HL-60 (cell line): ENCODE results near the gene PIAS2.
"Not testable (repeated sequence)": the region's sequence is repeated elsewhere in the genome, so short reads cannot be mapped to it uniquely, and the experiment has no call there.

Experiments
- DNase-seq, 2 experiments: peaks; one replicate each; pipeline ENCODE4 v3.0.0-alpha.2; 2010 to 2020; ENCODE audit warnings: low read depth in 1 of 2, low spot score in 1 of 2
- H3K27ac ChIP-seq: fragments of 250-450 bp; sonication (Bioruptor Pico); replicated peaks from 2 replicates; pipeline ENCODE4 v1.5.1; 2020; ENCODE audit warnings: mild to moderate bottlenecking, moderate library complexity
- H3K27me3 ChIP-seq: fragments of 250-450 bp; sonication (Bioruptor Pico); 2 replicates; pipeline ENCODE4 v1.5.1; 2021; ENCODE audit warnings: mild to moderate bottlenecking, moderate library complexity; ENCODE audit not compliant: insufficient read depth, poor library complexity, severe bottlenecking
- H3K4me3 ChIP-seq: replicated peaks from 2 replicates; pipeline ENCODE4 v1.5.1; 2011; ENCODE audit warnings: mild to moderate bottlenecking, control low read depth, low read length; ENCODE audit not compliant: insufficient read depth
- CTCF ChIP-seq: IDR thresholded peaks from one replicate; pipeline ENCODE4 v1.5.1; 2011; ENCODE audit warnings: low read length, control low read depth, inconsistent platforms; ENCODE audit not compliant: insufficient read depth
- GABPA ChIP-seq: IDR thresholded peaks from 2 replicates; pipeline ENCODE4 v1.6.1; 2012; ENCODE audit warnings: low read depth
- POLR2AphosphoS5 ChIP-seq: IDR thresholded peaks from 2 replicates; pipeline ENCODE4 v1.6.1; 2012; ENCODE audit warnings: low read depth
- REST ChIP-seq: IDR thresholded peaks from 2 replicates; pipeline ENCODE4 v1.6.1; 2012; ENCODE audit warnings: low read depth; ENCODE audit not compliant: insufficient replicate concordance
- SPI1 ChIP-seq: IDR thresholded peaks from 2 replicates; pipeline ENCODE4 v1.6.1; 2012; ENCODE audit warnings: low read depth, mild to moderate bottlenecking, borderline replicate concordance
- long read RNA-seq: library from polyadenylated mRNA; unstranded; transcript quantifications from one replicate; pipeline ENCODE4 v2.0.0, GENCODE V29; 2020

The PIAS2 gene
- long read RNA-seq, full-length matches to known transcripts = 31 of 86 reads
- long read RNA-seq, partial matches to known transcripts = 29 of 86 reads
- long read RNA-seq, other reads (novel, unspliced or antisense) = 26 of 86 reads

GRCh38 chr18:46917108-46917802, at the start of gene PIAS2, which contains the start of gene KATNAL2:
TSS of gene PIAS2 (minus strand) at chr18:46917507. CDS start at chr18:46917345, 162 bp downstream.
TSS of gene KATNAL2 (plus strand) at chr18:46917602. CDS start at chr18:46946873, 29,271 bp downstream.
- Histone ChIP-seq H3K4me3 (peak within 1 kb of the TSS; percentile 89), H3K27ac (peak within 1 kb of the TSS; percentile 88), H3K27me3 (no peaks in the 10 kb centered on the region)
- DNase-seq = peak; percentile 79
- TF ChIP-seq CTCF = no peak
- TF ChIP-seq SPI1 = no peak
- no peak for TF ChIP-seq REST
- peak; percentile 90 for TF ChIP-seq POLR2AphosphoS5
- no peak for TF ChIP-seq GABPA

GRCh38 chr18:46966266-46966665, 49.0 kb upstream of the PIAS2 start:
- H3K27ac ChIP-seq, H3K4me3 ChIP-seq, H3K27me3 ChIP-seq, DNase-seq: not testable (repeated sequence)

GRCh38 chr18:46964579-46965293, 47.4 kb upstream of the PIAS2 start:
- H3K4me3 ChIP-seq, H3K27me3 ChIP-seq, H3K27ac ChIP-seq, DNase-seq: not testable (repeated sequence)

- H3K27me3 ChIP-seq, DNase-seq: not testable (repeated sequence)
Observed at GRCh38 chr18:46963656-46964578, 46.6 kb upstream of the PIAS2 start.

GRCh38 chr18:46958209-46958608, 40.9 kb upstream of the PIAS2 start:
- TF ChIP-seq CTCF (no peak), SPI1 (no peak), GABPA (no peak), POLR2AphosphoS5 (no peak), REST (no peak)
- no peak for DNase-seq
- H3K27ac ChIP-seq = no peak overlapping the region
- peaks cover 10% of the 10 kb centered on the region for H3K27me3 ChIP-seq
- no peak overlapping the region for H3K4me3 ChIP-seq

More at GRCh38 chr18:46963656-46964578, 46.6 kb upstream of the PIAS2 start:
- not testable (repeated sequence) for H3K4me3 ChIP-seq, H3K27ac ChIP-seq
